PC-9 (cell line): ENCODE data around the gene METTL15. TPM values are rescaled to one million over a fixed set of nuclear protein-coding genes. Genes with fewer than 3 reads are reported as not detected.

ENCODE experiments used
- BruUV-seq: library from RNA; stranded (reverse); fragments of 400-500 nt; replicated peaks from 2 replicates; lab custom pipeline; 2021; lab: Mats Ljungman, UMichigan
- CTCF ChIA-PET: fragments of 300-600 bp; sonication (Branson Sonifier 250); formaldehyde crosslinking; loops from one replicate; lab custom pipeline; 2022; ENCODE audit warnings: antibody characterized with exemption; lab: Charles Lee
- POLR2A ChIA-PET: fragments of 300-600 bp; sonication (Branson Sonifier 250); formaldehyde crosslinking; loops from one replicate; lab custom pipeline; 2022; ENCODE audit warnings: antibody characterized with exemption; ENCODE audit not compliant: unreplicated experiment; lab: Charles Lee
- DNase-seq, 2 experiments: peaks; one replicate each; pipeline versions ENCODE4 v3.0.0 to v3.0.0-alpha.2; 2015 to 2022; ENCODE audit warnings: mixed read lengths in 1 of 2
- H2AFZ ChIP-seq: fragments of 200-600 bp; sonication (generic); 2 replicates; pipeline ENCODE4 v1.8.1; 2017; ENCODE audit warnings: antibody characterized with exemption
- H3F3A ChIP-seq: fragments of 200-600 bp; sonication (generic); 2 replicates; pipeline ENCODE4 v1.8.1; 2017; ENCODE audit warnings: antibody characterized with exemption, mild to moderate bottlenecking, low read depth; ENCODE audit not compliant: insufficient read depth
- H3K27ac ChIP-seq: fragments of 200-600 bp; sonication (generic); 2 replicates; pipeline ENCODE4 v1.6.1; 2016; ENCODE audit warnings: mixed run types
- H3K27me3 ChIP-seq: fragments of 200-600 bp; sonication (generic); 2 replicates; pipeline ENCODE4 v1.6.1; 2016; ENCODE audit warnings: low read depth, mixed run types; ENCODE audit not compliant: insufficient read depth
- H3K36me3 ChIP-seq: fragments of 200-600 bp; sonication (generic); 2 replicates; pipeline ENCODE4 v1.6.1; 2016; ENCODE audit warnings: low read depth, mixed run types
- H3K4me1 ChIP-seq: fragments of 200-600 bp; sonication (generic); replicated peaks from 2 replicates; pipeline ENCODE4 v1.6.1; 2016; ENCODE audit warnings: mixed run types; ENCODE audit not compliant: insufficient read depth
- H3K4me2 ChIP-seq: fragments of 200-600 bp; sonication (generic); 2 replicates; pipeline ENCODE4 v1.6.1; 2017; ENCODE audit warnings: mixed run types
- H3K4me3 ChIP-seq: fragments of 200-600 bp; sonication (generic); 2 replicates; pipeline ENCODE4 v1.6.1; 2016; ENCODE audit warnings: mixed run types
- H3K79me2 ChIP-seq: fragments of 200-600 bp; sonication (generic); 2 replicates; pipeline ENCODE4 v1.6.1; 2017; ENCODE audit warnings: low read depth, mixed run types
- H3K9me2 ChIP-seq: fragments of 200-600 bp; sonication (generic); 2 replicates; pipeline ENCODE4 v1.8.1; 2017; ENCODE audit warnings: mild to moderate bottlenecking; ENCODE audit not compliant: insufficient read depth
- H3K9me3 ChIP-seq: fragments of 200-600 bp; sonication (generic); 2 replicates; pipeline ENCODE4 v1.8.1; 2016; ENCODE audit warnings: low read depth; ENCODE audit not compliant: insufficient read depth
- H4K20me1 ChIP-seq: fragments of 200-600 bp; sonication (generic); 2 replicates; pipeline ENCODE4 v1.8.1; 2017; ENCODE audit not compliant: insufficient read depth
- EZH2 ChIP-seq: fragments of 200-600 bp; sonication (generic); IDR thresholded peaks from 2 replicates; pipeline ENCODE4 v1.8.0; 2017; ENCODE audit warnings: antibody characterized with exemption, low read depth
- intact Hi-C: fragments of 100-400 bp; cut with micrococcal nuclease; formaldehyde crosslinking; loops from one replicate; pipeline ENCODE4 v1.10.0; 2022; ENCODE audit not compliant: unreplicated experiment
- total RNA-seq: library from RNA; stranded (reverse); gene quantifications from 2 replicates; pipeline ENCODE4 v1.2.3, GENCODE V29; 2021
- TF ChIP-seq, protein P1 (sequence below): fragments of 200-600 bp; sonication (generic); conservative IDR thresholded peaks from 2 replicates; pipeline ENCODE4 v1.6.1; 2017; ENCODE audit warnings: mixed run types, antibody characterized with exemption, mild to moderate bottlenecking, moderate library complexity

METTL15 gene
- total RNA-seq, 1 experiment from 2014 or later, result 19.9 TPM

- no TSS peak for BruUV-seq
- Histone ChIP-seq H3K27ac (no peak overlapping the region), H3K4me1 (no peaks in the 10 kb centered on the region), H3K9me3 (no peaks in the 10 kb centered on the region), H3F3A (no peaks in the 10 kb centered on the region), H3K9me2 (no peaks in the 10 kb centered on the region), H2AFZ (no peak overlapping the region), H3K79me2 (no peaks in the 10 kb centered on the region), H3K27me3 (no peaks in the 10 kb centered on the region), H4K20me1 (no peaks in the 10 kb centered on the region), H3K36me3 (no peaks in the 10 kb centered on the region), H3K4me3 (no peak overlapping the region), H3K4me2 (no peak overlapping the region)
- TF ChIP-seq EZH2, result no peak
- TF ChIP-seq, protein P1, sequence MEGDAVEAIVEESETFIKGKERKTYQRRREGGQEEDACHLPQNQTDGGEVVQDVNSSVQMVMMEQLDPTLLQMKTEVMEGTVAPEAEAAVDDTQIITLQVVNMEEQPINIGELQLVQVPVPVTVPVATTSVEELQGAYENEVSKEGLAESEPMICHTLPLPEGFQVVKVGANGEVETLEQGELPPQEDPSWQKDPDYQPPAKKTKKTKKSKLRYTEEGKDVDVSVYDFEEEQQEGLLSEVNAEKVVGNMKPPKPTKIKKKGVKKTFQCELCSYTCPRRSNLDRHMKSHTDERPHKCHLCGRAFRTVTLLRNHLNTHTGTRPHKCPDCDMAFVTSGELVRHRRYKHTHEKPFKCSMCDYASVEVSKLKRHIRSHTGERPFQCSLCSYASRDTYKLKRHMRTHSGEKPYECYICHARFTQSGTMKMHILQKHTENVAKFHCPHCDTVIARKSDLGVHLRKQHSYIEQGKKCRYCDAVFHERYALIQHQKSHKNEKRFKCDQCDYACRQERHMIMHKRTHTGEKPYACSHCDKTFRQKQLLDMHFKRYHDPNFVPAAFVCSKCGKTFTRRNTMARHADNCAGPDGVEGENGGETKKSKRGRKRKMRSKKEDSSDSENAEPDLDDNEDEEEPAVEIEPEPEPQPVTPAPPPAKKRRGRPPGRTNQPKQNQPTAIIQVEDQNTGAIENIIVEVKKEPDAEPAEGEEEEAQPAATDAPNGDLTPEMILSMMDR, result no peak
- intact Hi-C loops, result no loop called here
- no peak for DNase-seq
- ChIA-PET CTCF (no interaction called here), POLR2A (no interaction called here)
Measured at GRCh38 chr11:28242596-28242995, 134.4 kb downstream of the METTL15 start.

DNA sequence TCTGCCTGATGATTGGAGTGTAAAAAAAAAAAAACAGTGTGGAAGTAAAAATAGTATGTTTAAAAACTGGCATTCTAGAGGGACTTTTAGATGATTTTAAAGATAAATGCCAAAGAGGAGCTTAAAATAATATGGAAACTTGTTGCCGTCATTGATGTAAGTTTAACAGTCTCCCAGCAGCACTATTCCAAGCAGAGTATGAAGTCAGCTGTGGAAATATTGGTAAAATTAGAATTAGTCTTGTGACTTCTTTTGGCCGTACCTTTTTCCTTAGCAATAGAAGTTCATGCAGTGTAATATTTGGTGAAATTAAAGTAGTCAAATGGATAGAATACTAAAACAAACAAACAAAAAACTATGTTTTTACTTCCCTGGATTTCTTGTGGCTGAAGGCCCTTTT is 134.9 kb downstream of the METTL15 start:
- no peak for DNase-seq
- ChIA-PET POLR2A (no interaction called here), CTCF (no interaction called here)
- H3K9me2 ChIP-seq, result no peaks in the 10 kb centered on the region
- H3K4me2 ChIP-seq, result no peak overlapping the region
- no peaks in the 10 kb centered on the region for H3K79me2 ChIP-seq
- no peaks in the 10 kb centered on the region for H3K9me3 ChIP-seq
- H3K36me3 ChIP-seq, result no peaks in the 10 kb centered on the region
- no peaks in the 10 kb centered on the region for H3F3A ChIP-seq
- H2AFZ ChIP-seq, result no peak overlapping the region
- no peak for TF ChIP-seq EZH2
- TF ChIP-seq, protein P1, result no peak
- BruUV-seq, result no TSS peak
- intact Hi-C loops, result no loop called here
- no peak overlapping the region for H3K27ac ChIP-seq
- H3K4me3 ChIP-seq, result no peak overlapping the region
- no peaks in the 10 kb centered on the region for H3K27me3 ChIP-seq
- H3K4me1 ChIP-seq, result no peaks in the 10 kb centered on the region
- H4K20me1 ChIP-seq, result no peaks in the 10 kb centered on the region

DNA sequence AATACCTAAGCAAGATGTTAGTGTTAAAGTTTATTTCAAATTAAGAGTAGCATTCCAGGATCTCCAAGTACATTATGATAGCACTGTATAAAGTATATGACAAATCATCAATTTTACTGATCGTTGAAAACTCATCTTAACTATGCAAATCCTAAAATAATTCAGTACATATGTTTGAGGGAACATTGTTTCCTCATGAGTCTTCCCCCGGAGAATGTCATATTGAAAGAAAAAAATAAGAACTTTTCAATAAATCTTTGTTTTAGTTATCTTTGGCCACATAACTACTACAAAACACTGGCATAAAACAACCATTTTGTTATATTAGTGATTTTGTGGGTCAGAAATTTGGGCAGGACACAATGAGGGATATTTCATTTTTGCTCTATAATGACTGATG is 135.4 kb downstream of the METTL15 start:
- no peaks in the 10 kb centered on the region for H4K20me1 ChIP-seq
- intact Hi-C loops, result no loop called here
- no peaks in the 10 kb centered on the region for H3K79me2 ChIP-seq
- no peaks in the 10 kb centered on the region for H3K27me3 ChIP-seq
- no peak overlapping the region for H3K4me3 ChIP-seq
- H3K36me3 ChIP-seq, result no peaks in the 10 kb centered on the region
- H2AFZ ChIP-seq, result no peak overlapping the region
- no peak overlapping the region for H3K27ac ChIP-seq
- DNase-seq, result no peak
- POLR2A ChIA-PET, result no interaction called here
- CTCF ChIA-PET, result no interaction called here
- no peak overlapping the region for H3K4me2 ChIP-seq
- H3K4me1 ChIP-seq, result no peaks in the 10 kb centered on the region
- no TSS peak for BruUV-seq
- H3F3A ChIP-seq, result no peaks in the 10 kb centered on the region
- no peaks in the 10 kb centered on the region for H3K9me3 ChIP-seq
- H3K9me2 ChIP-seq, result no peaks in the 10 kb centered on the region
- TF ChIP-seq EZH2, result no peak
- TF ChIP-seq, protein P1, result no peak
